Measurements from ENCODE around the gene MAML2.

DNA sequence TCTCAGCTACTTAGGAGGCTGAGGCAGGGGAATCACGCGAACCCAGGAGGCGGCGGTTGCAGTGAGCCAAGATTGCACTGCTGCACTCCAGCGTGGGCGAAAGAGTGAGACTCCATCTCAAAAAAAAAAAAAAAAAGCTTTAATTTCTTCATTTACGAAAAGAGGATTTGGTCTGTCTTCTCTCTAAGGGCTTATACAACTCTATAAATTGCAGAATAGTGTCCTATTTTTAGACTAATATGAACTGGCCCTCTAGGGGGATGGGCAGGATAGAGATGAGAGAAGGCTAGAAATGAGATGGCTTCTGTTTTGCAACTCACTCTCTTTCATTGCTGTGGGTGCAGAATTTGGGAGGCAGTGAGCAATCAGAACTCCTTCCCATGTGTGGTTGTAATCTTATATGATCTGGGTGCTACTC lies 11.3 kb downstream of the MAML2 start:
- TF ChIP-seq, protein P1, sequence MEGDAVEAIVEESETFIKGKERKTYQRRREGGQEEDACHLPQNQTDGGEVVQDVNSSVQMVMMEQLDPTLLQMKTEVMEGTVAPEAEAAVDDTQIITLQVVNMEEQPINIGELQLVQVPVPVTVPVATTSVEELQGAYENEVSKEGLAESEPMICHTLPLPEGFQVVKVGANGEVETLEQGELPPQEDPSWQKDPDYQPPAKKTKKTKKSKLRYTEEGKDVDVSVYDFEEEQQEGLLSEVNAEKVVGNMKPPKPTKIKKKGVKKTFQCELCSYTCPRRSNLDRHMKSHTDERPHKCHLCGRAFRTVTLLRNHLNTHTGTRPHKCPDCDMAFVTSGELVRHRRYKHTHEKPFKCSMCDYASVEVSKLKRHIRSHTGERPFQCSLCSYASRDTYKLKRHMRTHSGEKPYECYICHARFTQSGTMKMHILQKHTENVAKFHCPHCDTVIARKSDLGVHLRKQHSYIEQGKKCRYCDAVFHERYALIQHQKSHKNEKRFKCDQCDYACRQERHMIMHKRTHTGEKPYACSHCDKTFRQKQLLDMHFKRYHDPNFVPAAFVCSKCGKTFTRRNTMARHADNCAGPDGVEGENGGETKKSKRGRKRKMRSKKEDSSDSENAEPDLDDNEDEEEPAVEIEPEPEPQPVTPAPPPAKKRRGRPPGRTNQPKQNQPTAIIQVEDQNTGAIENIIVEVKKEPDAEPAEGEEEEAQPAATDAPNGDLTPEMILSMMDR (conservative IDR thresholded peaks at IDR 0.05; ENCODE audit: low read depth in 2 of 2), result no peak
- no peak for TF ChIP-seq CREB1 (CRISPR knock-in tag; IDR thresholded peaks at IDR 0.05; ENCODE audit: low read depth)
- TF ChIP-seq EZH2 (IDR thresholded peaks at IDR 0.05; ENCODE audit: low read depth, unreplicated experiment), result no peak
- TF ChIP-seq EZH2phosphoT487 (IDR thresholded peaks at IDR 0.05; ENCODE audit: unreplicated experiment), result no peak
- TF ChIP-seq JUNB (IDR thresholded peaks at IDR 0.05; ENCODE audit: unreplicated experiment), result no peak
- TF ChIP-seq NANOG (IDR thresholded peaks at IDR 0.05; ENCODE audit: borderline replicate concordance), result no peak
- TF ChIP-seq, protein P2, sequence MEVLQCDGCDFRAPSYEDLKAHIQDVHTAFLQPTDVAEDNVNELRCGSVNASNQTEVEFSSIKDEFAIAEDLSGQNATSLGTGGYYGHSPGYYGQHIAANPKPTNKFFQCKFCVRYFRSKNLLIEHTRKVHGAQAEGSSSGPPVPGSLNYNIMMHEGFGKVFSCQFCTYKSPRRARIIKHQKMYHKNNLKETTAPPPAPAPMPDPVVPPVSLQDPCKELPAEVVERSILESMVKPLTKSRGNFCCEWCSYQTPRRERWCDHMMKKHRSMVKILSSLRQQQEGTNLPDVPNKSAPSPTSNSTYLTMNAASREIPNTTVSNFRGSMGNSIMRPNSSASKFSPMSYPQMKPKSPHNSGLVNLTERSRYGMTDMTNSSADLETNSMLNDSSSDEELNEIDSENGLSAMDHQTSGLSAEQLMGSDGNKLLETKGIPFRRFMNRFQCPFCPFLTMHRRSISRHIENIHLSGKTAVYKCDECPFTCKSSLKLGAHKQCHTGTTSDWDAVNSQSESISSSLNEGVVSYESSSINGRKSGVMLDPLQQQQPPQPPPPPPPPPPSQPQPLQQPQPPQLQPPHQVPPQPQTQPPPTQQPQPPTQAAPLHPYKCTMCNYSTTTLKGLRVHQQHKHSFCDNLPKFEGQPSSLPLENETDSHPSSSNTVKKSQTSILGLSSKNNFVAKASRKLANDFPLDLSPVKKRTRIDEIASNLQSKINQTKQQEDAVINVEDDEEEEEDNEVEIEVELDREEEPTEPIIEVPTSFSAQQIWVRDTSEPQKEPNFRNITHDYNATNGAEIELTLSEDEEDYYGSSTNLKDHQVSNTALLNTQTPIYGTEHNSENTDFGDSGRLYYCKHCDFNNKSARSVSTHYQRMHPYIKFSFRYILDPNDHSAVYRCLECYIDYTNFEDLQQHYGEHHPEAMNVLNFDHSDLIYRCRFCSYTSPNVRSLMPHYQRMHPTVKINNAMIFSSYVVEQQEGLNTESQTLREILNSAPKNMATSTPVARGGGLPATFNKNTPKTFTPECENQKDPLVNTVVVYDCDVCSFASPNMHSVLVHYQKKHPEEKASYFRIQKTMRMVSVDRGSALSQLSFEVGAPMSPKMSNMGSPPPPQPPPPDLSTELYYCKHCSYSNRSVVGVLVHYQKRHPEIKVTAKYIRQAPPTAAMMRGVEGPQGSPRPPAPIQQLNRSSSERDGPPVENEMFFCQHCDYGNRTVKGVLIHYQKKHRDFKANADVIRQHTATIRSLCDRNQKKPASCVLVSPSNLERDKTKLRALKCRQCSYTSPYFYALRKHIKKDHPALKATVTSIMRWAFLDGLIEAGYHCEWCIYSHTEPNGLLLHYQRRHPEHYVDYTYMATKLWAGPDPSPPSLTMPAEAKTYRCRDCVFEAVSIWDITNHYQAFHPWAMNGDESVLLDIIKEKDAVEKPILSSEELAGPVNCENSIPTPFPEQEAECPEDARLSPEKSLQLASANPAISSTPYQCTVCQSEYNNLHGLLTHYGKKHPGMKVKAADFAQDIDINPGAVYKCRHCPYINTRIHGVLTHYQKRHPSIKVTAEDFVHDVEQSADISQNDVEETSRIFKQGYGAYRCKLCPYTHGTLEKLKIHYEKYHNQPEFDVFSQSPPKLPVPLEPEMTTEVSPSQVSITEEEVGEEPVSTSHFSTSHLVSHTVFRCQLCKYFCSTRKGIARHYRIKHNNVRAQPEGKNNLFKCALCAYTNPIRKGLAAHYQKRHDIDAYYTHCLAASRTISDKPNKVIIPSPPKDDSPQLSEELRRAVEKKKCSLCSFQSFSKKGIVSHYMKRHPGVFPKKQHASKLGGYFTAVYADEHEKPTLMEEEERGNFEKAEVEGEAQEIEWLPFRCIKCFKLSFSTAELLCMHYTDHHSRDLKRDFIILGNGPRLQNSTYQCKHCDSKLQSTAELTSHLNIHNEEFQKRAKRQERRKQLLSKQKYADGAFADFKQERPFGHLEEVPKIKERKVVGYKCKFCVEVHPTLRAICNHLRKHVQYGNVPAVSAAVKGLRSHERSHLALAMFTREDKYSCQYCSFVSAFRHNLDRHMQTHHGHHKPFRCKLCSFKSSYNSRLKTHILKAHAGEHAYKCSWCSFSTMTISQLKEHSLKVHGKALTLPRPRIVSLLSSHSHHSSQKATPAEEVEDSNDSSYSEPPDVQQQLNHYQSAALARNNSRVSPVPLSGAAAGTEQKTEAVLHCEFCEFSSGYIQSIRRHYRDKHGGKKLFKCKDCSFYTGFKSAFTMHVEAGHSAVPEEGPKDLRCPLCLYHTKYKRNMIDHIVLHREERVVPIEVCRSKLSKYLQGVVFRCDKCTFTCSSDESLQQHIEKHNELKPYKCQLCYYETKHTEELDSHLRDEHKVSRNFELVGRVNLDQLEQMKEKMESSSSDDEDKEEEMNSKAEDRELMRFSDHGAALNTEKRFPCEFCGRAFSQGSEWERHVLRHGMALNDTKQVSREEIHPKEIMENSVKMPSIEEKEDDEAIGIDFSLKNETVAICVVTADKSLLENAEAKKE (CRISPR knock-in tag; IDR thresholded peaks at IDR 0.05), result no peak
- TF ChIP-seq STAT1 (IDR thresholded peaks at IDR 0.05; ENCODE audit: unreplicated experiment), result no peak
- TF ChIP-seq POLR2AphosphoS5 (IDR thresholded peaks at IDR 0.05; ENCODE audit: low read depth), result no peak
- TF ChIP-seq, protein P3, sequence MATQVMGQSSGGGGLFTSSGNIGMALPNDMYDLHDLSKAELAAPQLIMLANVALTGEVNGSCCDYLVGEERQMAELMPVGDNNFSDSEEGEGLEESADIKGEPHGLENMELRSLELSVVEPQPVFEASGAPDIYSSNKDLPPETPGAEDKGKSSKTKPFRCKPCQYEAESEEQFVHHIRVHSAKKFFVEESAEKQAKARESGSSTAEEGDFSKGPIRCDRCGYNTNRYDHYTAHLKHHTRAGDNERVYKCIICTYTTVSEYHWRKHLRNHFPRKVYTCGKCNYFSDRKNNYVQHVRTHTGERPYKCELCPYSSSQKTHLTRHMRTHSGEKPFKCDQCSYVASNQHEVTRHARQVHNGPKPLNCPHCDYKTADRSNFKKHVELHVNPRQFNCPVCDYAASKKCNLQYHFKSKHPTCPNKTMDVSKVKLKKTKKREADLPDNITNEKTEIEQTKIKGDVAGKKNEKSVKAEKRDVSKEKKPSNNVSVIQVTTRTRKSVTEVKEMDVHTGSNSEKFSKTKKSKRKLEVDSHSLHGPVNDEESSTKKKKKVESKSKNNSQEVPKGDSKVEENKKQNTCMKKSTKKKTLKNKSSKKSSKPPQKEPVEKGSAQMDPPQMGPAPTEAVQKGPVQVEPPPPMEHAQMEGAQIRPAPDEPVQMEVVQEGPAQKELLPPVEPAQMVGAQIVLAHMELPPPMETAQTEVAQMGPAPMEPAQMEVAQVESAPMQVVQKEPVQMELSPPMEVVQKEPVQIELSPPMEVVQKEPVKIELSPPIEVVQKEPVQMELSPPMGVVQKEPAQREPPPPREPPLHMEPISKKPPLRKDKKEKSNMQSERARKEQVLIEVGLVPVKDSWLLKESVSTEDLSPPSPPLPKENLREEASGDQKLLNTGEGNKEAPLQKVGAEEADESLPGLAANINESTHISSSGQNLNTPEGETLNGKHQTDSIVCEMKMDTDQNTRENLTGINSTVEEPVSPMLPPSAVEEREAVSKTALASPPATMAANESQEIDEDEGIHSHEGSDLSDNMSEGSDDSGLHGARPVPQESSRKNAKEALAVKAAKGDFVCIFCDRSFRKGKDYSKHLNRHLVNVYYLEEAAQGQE (IDR thresholded peaks at IDR 0.05; ENCODE audit: unreplicated experiment), result no peak
- TF ChIP-seq, protein P4, sequence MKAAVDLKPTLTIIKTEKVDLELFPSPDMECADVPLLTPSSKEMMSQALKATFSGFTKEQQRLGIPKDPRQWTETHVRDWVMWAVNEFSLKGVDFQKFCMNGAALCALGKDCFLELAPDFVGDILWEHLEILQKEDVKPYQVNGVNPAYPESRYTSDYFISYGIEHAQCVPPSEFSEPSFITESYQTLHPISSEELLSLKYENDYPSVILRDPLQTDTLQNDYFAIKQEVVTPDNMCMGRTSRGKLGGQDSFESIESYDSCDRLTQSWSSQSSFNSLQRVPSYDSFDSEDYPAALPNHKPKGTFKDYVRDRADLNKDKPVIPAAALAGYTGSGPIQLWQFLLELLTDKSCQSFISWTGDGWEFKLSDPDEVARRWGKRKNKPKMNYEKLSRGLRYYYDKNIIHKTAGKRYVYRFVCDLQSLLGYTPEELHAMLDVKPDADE (IDR thresholded peaks at IDR 0.05), result no peak
- TF ChIP-seq ZNF331 (CRISPR knock-in tag; IDR thresholded peaks at IDR 0.05; ENCODE audit: low read depth), result no peak

All from GM23338 (cell line).